Cardiac muscle cell (in vitro differentiated cells and primary cell): ENCODE results near the gene DEFB110. TPM values are rescaled to one million over a fixed set of nuclear protein-coding genes. Genes with fewer than 3 reads are reported as not detected.

Experiments
- DNase-seq, 2 donors: peaks; one replicate each; pipeline versions ENCODE4 v3.0.0 to v3.0.0-alpha.2; 2010 to 2017; ENCODE audit warnings: low read depth in 1 of 2, low spot score in 1 of 2
- H3K27ac ChIP-seq: fragments of 200-600 bp; sonication (generic); 2 replicates; pipeline ENCODE4 v1.5.1; 2016
- H3K27me3 ChIP-seq: fragments of 200-600 bp; sonication (generic); 2 replicates; pipeline ENCODE4 v1.6.0; 2016; ENCODE audit warnings: control low read depth
- H3K36me3 ChIP-seq: fragments of 200-600 bp; sonication (generic); 2 replicates; pipeline ENCODE4 v1.5.1; 2016; ENCODE audit warnings: control low read depth
- H3K4me1 ChIP-seq: fragments of 200-600 bp; sonication (generic); 2 replicates; pipeline ENCODE4 v1.8.1; 2017; ENCODE audit warnings: low read depth, mild to moderate bottlenecking, mixed run types
- H3K4me3 ChIP-seq: fragments of 200-600 bp; sonication (generic); 2 replicates; pipeline ENCODE4 v1.5.1; 2016; ENCODE audit warnings: mild to moderate bottlenecking
- H3K9me3 ChIP-seq: fragments of 200-600 bp; sonication (generic); 2 replicates; pipeline ENCODE4 v1.5.1; 2017; ENCODE audit warnings: low read depth, mild to moderate bottlenecking, control low read depth
- CTCF ChIP-seq: IDR thresholded peaks from 2 replicates; pipeline ENCODE4 v1.5.1; 2012; ENCODE audit warnings: low read depth, mild to moderate bottlenecking, low read length
- polyA plus RNA-seq: library from polyadenylated mRNA; unstranded; fragments of >200 nt; fragmentation: Nextera tagmentation; extraction: Ambion mirVana; gene quantifications from 2 replicates; pipeline ENCODE4 v1.2.1, GENCODE V29; 2016
- total RNA-seq: library from RNA; depleted of rRNA; stranded (reverse); fragments of >200 nt; gene quantifications from 2 replicates; pipeline ENCODE4 v1.2.3, GENCODE V29; 2016

Gene DEFB110
- total and polyA plus RNA-seq, 2 experiments from 2014 or later: not detected

DNA sequence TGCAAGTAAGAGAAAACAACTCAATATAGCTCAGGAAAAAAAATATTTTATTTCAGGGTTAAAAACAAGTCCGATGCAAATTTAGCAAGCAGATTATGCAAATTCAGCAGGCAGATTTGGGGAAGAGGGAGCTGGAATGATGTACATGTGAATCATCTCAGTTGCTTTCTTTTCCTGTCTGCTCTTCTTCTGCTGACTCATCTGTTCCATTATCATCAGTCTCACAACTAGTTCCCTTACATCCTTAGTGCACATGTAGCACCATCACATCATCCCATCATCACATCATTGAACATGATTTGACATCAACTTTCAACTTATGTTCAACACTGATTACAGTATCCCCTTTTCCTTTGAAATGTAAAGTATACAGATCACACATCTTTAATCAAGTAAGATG lies 40.9 kb downstream of the DEFB110 start:
- no peaks in the 10 kb centered on the region for H3K27me3 ChIP-seq
- TF ChIP-seq CTCF: no peak
- no peaks in the 10 kb centered on the region for H3K36me3 ChIP-seq
- no peak overlapping the region for H3K27ac ChIP-seq
- DNase-seq: no peak
- H3K4me1 ChIP-seq: peaks cover 5% of the 10 kb centered on the region
- no peak overlapping the region for H3K4me3 ChIP-seq
- no peaks in the 10 kb centered on the region for H3K9me3 ChIP-seq

GRCh38 chr6:49979584-49979983 lies 42.2 kb downstream of the DEFB110 start:
- Histone ChIP-seq H3K4me1 (peaks cover 5% of the 10 kb centered on the region), H3K4me3 (no peak overlapping the region), H3K36me3 (no peaks in the 10 kb centered on the region), H3K27me3 (no peaks in the 10 kb centered on the region), H3K9me3 (no peaks in the 10 kb centered on the region), H3K27ac (no peak overlapping the region)
- no peak for DNase-seq
- TF ChIP-seq CTCF: no peak

GRCh38 chr6:49978332-49979226 lies 43.2 kb downstream of the DEFB110 start:
- no peaks in the 10 kb centered on the region for H3K9me3 ChIP-seq
- no peaks in the 10 kb centered on the region for H3K36me3 ChIP-seq
- no peaks in the 10 kb centered on the region for H3K27me3 ChIP-seq
- H3K27ac ChIP-seq: no peak overlapping the region
- H3K4me3 ChIP-seq: no peak overlapping the region
- DNase-seq: no peak
- TF ChIP-seq CTCF: no peak
- H3K4me1 ChIP-seq: peaks cover 5% of the 10 kb centered on the region

- Histone ChIP-seq H3K9me3 (no peaks in the 10 kb centered on the region), H3K4me3 (no peak within 1 kb of the TSS), H3K36me3 (no peaks in the 10 kb centered on the region), H3K27me3 (no peaks in the 10 kb centered on the region), H3K27ac (no peak within 1 kb of the TSS), H3K4me1 (no peaks in the 10 kb centered on the region)
- TF ChIP-seq CTCF: no peak
- DNase-seq: no peak
Observed at GRCh38 chr6:49969605-49970004, 52.2 kb downstream of the DEFB110 start, which contains the start of gene DEFB113. Gene DEFB113, minus strand, starts transcription at chr6:49969625. Its CDS starts 0 bp downstream, at chr6:49969625.

Other genes starting within 250 kb of the DEFB110 start
- gene PGK2, start 234.7 kb downstream of the DEFB110 start, total RNA-seq: not detected in 2 replicates
- not detected in 2 replicates for gene PGK2, start 234.7 kb downstream of the DEFB110 start, polyA plus RNA-seq
- not detected in 2 replicates for gene CRISP1, start 155.5 kb downstream of the DEFB110 start, total RNA-seq
- gene CRISP1, start 155.5 kb downstream of the DEFB110 start, polyA plus RNA-seq: not detected in 2 replicates
- gene DEFB114, start 57.8 kb downstream of the DEFB110 start, total RNA-seq: not detected in 2 replicates
- not detected in 2 replicates for gene DEFB114, start 57.8 kb downstream of the DEFB110 start, polyA plus RNA-seq
- not detected in 2 replicates for gene DEFB113, start 52.4 kb downstream of the DEFB110 start, total RNA-seq
- not detected in 2 replicates for gene DEFB113, start 52.4 kb downstream of the DEFB110 start, polyA plus RNA-seq
- gene DEFB112, start 27.9 kb upstream of the DEFB110 start, total RNA-seq: not detected in 2 replicates
- not detected in 2 replicates for gene DEFB112, start 27.9 kb upstream of the DEFB110 start, polyA plus RNA-seq